HepG2 (cell line): ENCODE data around the gene WLS. TPM values are rescaled to one million over a fixed set of nuclear protein-coding genes. Genes with fewer than 3 reads are reported as not detected.

ENCODE experiments used
- BCL6 ChIP-seq: IDR thresholded peaks from 2 replicates; pipeline ENCODE4 v1.6.1; 2016; ENCODE audit warnings: missing genetic modification reagents, missing compliant biosample characterization
- ELF3 ChIP-seq: IDR thresholded peaks from 2 replicates; pipeline ENCODE4 v1.6.1; 2016; ENCODE audit warnings: missing genetic modification reagents, missing compliant biosample characterization
- NCOA2 ChIP-seq: sonication (generic); formaldehyde crosslinking; IDR thresholded peaks from 2 replicates; pipeline ENCODE4 v1.8.0; 2022; ENCODE audit warnings: inconsistent platforms
- ZKSCAN1 ChIP-seq: fragments of 150-350 bp; IDR thresholded peaks from 2 replicates; pipeline ENCODE4 v1.6.1; 2014; ENCODE audit warnings: low read length
- ZNF24 ChIP-seq: fragments of 450-650 bp; IDR thresholded peaks from 2 replicates; pipeline ENCODE4 v1.6.1; 2017; ENCODE audit warnings: antibody characterized with exemption, mild to moderate bottlenecking
- ZNF432 ChIP-seq: sonication (generic); formaldehyde crosslinking; IDR thresholded peaks from 2 replicates; pipeline ENCODE4 v1.5.0; 2020; ENCODE audit warnings: missing genetic modification reagents, mild to moderate bottlenecking, borderline replicate concordance
- ZNF850 ChIP-seq: sonication (generic); formaldehyde crosslinking; conservative IDR thresholded peaks from 2 replicates; pipeline ENCODE4 v1.9.0; 2021; ENCODE audit warnings: mild to moderate bottlenecking, missing genetic modification reagents
- polyA plus RNA-seq, 8 experiments: library from polyadenylated mRNA; depleted of rRNA in 3 of 8; stranded (reverse) in 7 of 8; unstranded in 1 of 8; fragments of >200 nt; fragmentation: Illumina TruSeq in 4 of 8; extraction: Trizol in 4 of 8; gene quantifications; 2 replicates each; pipeline versions ENCODE4 v1.2.1 to v1.2.3, GENCODE V29; 2011 to 2016; ENCODE audit warnings: low read depth in 4 of 8, missing spikeins in 1 of 8, mixed read lengths in 1 of 8; ENCODE audit not compliant: insufficient read depth in 1 of 8
- total RNA-seq, 5 experiments: library from RNA; depleted of rRNA; stranded (reverse); fragments of >200 nt; fragmentation: Illumina TruSeq; extraction: Trizol; gene quantifications; 2 replicates each; pipeline ENCODE4 v1.2.3, GENCODE V29; 2016; ENCODE audit warnings: low read depth in 1 of 5
- TF ChIP-seq, protein P1 (sequence below): sonication (generic); formaldehyde crosslinking; IDR thresholded peaks from 2 replicates; pipeline ENCODE4 v1.4.0; 2020; ENCODE audit warnings: missing genetic modification reagents, borderline replicate concordance
- TF ChIP-seq, protein P2 (sequence below): sonication (generic); IDR thresholded peaks from 2 replicates; pipeline ENCODE4 v1.6.1; 2016; ENCODE audit warnings: low read depth, borderline replicate concordance
- TF ChIP-seq, protein P3 (sequence below): sonication (generic); formaldehyde crosslinking; conservative IDR thresholded peaks from 2 replicates; pipeline ENCODE4 v1.4.0; 2020; ENCODE audit warnings: missing genetic modification reagents
- TF ChIP-seq, protein P4 (sequence below): sonication (generic); formaldehyde crosslinking; IDR thresholded peaks from 2 replicates; pipeline ENCODE4 v1.4.0; 2020; ENCODE audit warnings: mild to moderate bottlenecking, missing genetic modification reagents

Gene WLS
- total and polyA plus RNA-seq, 2 of the 13 experiments (the other 11 are each of a cell fraction or from before 2014, with no cell fraction given), result not detected

DNA sequence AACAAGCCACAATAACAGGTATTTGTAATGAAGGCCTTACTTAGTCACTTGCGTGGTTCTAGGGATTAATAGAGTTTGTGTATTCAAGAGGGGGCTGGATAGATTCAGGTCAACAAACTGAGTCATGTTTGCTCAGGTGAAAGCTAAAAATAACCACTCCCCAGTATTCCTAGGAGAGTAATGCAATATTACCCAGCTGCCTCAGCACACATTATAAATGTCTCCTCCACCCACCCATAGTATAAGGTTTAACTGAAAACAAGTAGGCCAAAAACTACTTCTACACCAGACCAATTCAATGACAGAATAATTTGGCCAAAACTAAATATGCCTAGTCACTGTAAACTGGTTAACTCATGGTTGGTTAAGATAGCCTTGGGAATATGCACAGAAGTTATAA is 34.4 kb downstream of the WLS start (continued):
- TF ChIP-seq, protein P1, sequence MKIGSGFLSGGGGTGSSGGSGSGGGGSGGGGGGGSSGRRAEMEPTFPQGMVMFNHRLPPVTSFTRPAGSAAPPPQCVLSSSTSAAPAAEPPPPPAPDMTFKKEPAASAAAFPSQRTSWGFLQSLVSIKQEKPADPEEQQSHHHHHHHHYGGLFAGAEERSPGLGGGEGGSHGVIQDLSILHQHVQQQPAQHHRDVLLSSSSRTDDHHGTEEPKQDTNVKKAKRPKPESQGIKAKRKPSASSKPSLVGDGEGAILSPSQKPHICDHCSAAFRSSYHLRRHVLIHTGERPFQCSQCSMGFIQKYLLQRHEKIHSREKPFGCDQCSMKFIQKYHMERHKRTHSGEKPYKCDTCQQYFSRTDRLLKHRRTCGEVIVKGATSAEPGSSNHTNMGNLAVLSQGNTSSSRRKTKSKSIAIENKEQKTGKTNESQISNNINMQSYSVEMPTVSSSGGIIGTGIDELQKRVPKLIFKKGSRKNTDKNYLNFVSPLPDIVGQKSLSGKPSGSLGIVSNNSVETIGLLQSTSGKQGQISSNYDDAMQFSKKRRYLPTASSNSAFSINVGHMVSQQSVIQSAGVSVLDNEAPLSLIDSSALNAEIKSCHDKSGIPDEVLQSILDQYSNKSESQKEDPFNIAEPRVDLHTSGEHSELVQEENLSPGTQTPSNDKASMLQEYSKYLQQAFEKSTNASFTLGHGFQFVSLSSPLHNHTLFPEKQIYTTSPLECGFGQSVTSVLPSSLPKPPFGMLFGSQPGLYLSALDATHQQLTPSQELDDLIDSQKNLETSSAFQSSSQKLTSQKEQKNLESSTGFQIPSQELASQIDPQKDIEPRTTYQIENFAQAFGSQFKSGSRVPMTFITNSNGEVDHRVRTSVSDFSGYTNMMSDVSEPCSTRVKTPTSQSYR (CRISPR knock-in tag), result peak; percentile 67; the same call in 1 of the 2 replicates
- TF ChIP-seq, protein P2, sequence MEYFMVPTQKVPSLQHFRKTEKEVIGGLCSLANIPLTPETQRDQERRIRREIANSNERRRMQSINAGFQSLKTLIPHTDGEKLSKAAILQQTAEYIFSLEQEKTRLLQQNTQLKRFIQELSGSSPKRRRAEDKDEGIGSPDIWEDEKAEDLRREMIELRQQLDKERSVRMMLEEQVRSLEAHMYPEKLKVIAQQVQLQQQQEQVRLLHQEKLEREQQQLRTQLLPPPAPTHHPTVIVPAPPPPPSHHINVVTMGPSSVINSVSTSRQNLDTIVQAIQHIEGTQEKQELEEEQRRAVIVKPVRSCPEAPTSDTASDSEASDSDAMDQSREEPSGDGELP, result peak; percentile 83; the same call in 1 of the 2 replicates
- TF ChIP-seq ZNF432 (CRISPR knock-in tag), result no peak
- TF ChIP-seq, protein P3, sequence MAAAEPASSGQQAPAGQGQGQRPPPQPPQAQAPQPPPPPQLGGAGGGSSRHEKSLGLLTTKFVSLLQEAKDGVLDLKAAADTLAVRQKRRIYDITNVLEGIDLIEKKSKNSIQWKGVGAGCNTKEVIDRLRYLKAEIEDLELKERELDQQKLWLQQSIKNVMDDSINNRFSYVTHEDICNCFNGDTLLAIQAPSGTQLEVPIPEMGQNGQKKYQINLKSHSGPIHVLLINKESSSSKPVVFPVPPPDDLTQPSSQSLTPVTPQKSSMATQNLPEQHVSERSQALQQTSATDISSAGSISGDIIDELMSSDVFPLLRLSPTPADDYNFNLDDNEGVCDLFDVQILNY, result no peak
- no peak for TF ChIP-seq ZNF850
- TF ChIP-seq, protein P4, sequence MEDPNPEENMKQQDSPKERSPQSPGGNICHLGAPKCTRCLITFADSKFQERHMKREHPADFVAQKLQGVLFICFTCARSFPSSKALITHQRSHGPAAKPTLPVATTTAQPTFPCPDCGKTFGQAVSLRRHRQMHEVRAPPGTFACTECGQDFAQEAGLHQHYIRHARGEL (CRISPR knock-in tag), result no peak
- TF ChIP-seq ZNF24, result no peak
- peak; percentile 36; the same call in 1 of the 2 replicates for TF ChIP-seq ELF3 (CRISPR knock-in tag)
- 0 out of 2 replicates have a peak, but pooled peaks have one; percentile 37 for TF ChIP-seq NCOA2 (CRISPR knock-in tag)
- no peak for TF ChIP-seq ZKSCAN1
- TF ChIP-seq BCL6 (CRISPR knock-in tag), result peak; percentile 76
